Measurements from ENCODE around the gene TSPAN31.
A peak's percentile ranks its signal among the peaks of the same experiment; 100 is the strongest.

TSPAN31 gene

GRCh38 chr12:57777911-57778310 is 33.1 kb downstream of the TSPAN31 start:
- Mint-ChIP-seq H3K9me3 (no peaks in the 10 kb centered on the region), H3K36me3 (ENCODE audit: low read depth) (peaks cover 56% of the 10 kb centered on the region), H3K4me1 (ENCODE audit: low read depth) (peaks cover 84% of the 10 kb centered on the region), H3K27me3 (no peaks in the 10 kb centered on the region), H3K4me3 (no peak overlapping the region), H3K27ac (no peak overlapping the region)
- intact Hi-C loops (cut with micrococcal nuclease), result no loop called here

- H3K27me3 Mint-ChIP-seq, result no peaks in the 10 kb centered on the region
- intact Hi-C loops (cut with micrococcal nuclease), result no loop called here
- H3K27ac Mint-ChIP-seq, result peak overlapping the region; percentile 93
- H3K36me3 Mint-ChIP-seq (ENCODE audit: low read depth), result peaks cover 65% of the 10 kb centered on the region
- H3K9me3 Mint-ChIP-seq, result no peaks in the 10 kb centered on the region
- peaks cover 85% of the 10 kb centered on the region for H3K4me1 Mint-ChIP-seq (ENCODE audit: low read depth)
- no peak overlapping the region for H3K4me3 Mint-ChIP-seq
These were observed 34.9 kb downstream of the TSPAN31 start for GRCh38 chr12:57779736-57780135.

- Mint-ChIP-seq H3K9me3 (no peaks in the 10 kb centered on the region), H3K27ac (peak overlapping the region; percentile 93), H3K4me3 (no peak overlapping the region), H3K36me3 (ENCODE audit: low read depth) (peaks cover 65% of the 10 kb centered on the region), H3K27me3 (no peaks in the 10 kb centered on the region), H3K4me1 (ENCODE audit: low read depth) (peaks cover 80% of the 10 kb centered on the region)
- intact Hi-C loops (cut with micrococcal nuclease), result no loop called here
These were observed 35.6 kb downstream of the TSPAN31 start for GRCh38 chr12:57780284-57780897.

- intact Hi-C loops (cut with micrococcal nuclease), result no loop called here
- H3K27ac Mint-ChIP-seq, result peak overlapping the region; percentile 93
- H3K36me3 Mint-ChIP-seq (ENCODE audit: low read depth), result peaks cover 64% of the 10 kb centered on the region
- H3K27me3 Mint-ChIP-seq, result no peaks in the 10 kb centered on the region
- peak overlapping the region; percentile 22 for H3K4me3 Mint-ChIP-seq
- peaks cover 72% of the 10 kb centered on the region for H3K4me1 Mint-ChIP-seq (ENCODE audit: low read depth)
- H3K9me3 Mint-ChIP-seq, result no peaks in the 10 kb centered on the region
These were observed 36.4 kb downstream of the TSPAN31 start for GRCh38 chr12:57781244-57781643.

- Mint-ChIP-seq H3K9me3 (no peaks in the 10 kb centered on the region), H3K36me3 (ENCODE audit: low read depth) (peaks cover 64% of the 10 kb centered on the region), H3K27me3 (no peaks in the 10 kb centered on the region), H3K27ac (peak overlapping the region; percentile 93), H3K4me1 (ENCODE audit: low read depth) (peaks cover 71% of the 10 kb centered on the region), H3K4me3 (peak overlapping the region; percentile 0)
- intact Hi-C loops (cut with micrococcal nuclease), result no loop called here
These were observed 37.0 kb downstream of the TSPAN31 start for GRCh38 chr12:57781801-57782200.

GRCh38 chr12:57782243-57782607 is 37.4 kb downstream of the TSPAN31 start:
- H3K4me3 Mint-ChIP-seq, result peak overlapping the region; percentile 96
- peak overlapping the region; percentile 93 for H3K27ac Mint-ChIP-seq
- H3K9me3 Mint-ChIP-seq, result no peaks in the 10 kb centered on the region
- no peaks in the 10 kb centered on the region for H3K27me3 Mint-ChIP-seq
- H3K4me1 Mint-ChIP-seq (ENCODE audit: low read depth), result peaks cover 67% of the 10 kb centered on the region
- peaks cover 64% of the 10 kb centered on the region for H3K36me3 Mint-ChIP-seq (ENCODE audit: low read depth)
- intact Hi-C loops (cut with micrococcal nuclease), result no loop called here

- H3K27ac Mint-ChIP-seq, result peak within 1 kb of the TSS; percentile 93
- intact Hi-C loops (cut with micrococcal nuclease), result no loop called here
- H3K4me3 Mint-ChIP-seq, result peak within 1 kb of the TSS; percentile 96
- H3K4me1 Mint-ChIP-seq (ENCODE audit: low read depth), result peaks cover 61% of the 10 kb centered on the region
- H3K36me3 Mint-ChIP-seq (ENCODE audit: low read depth), result peaks cover 64% of the 10 kb centered on the region
- H3K27me3 Mint-ChIP-seq, result no peaks in the 10 kb centered on the region
- H3K9me3 Mint-ChIP-seq, result no peaks in the 10 kb centered on the region
These were observed 38.0 kb downstream of the TSPAN31 start, which contains the start of gene TSFM for GRCh38 chr12:57782608-57783465. TSS of gene TSFM (plus strand) at chr12:57782787. CDS start at chr12:57782802, 15 bp downstream.

- Mint-ChIP-seq H3K27me3 (no peaks in the 10 kb centered on the region), H3K4me3 (peak overlapping the region; percentile 96), H3K9me3 (no peaks in the 10 kb centered on the region), H3K27ac (peak overlapping the region; percentile 93), H3K36me3 (ENCODE audit: low read depth) (peaks cover 65% of the 10 kb centered on the region), H3K4me1 (ENCODE audit: low read depth) (peaks cover 56% of the 10 kb centered on the region)
- intact Hi-C loops (cut with micrococcal nuclease), result no loop called here
These were observed 38.6 kb downstream of the TSPAN31 start for GRCh38 chr12:57783466-57783801.

GRCh38 chr12:57783861-57784260 is 39.0 kb downstream of the TSPAN31 start:
- Mint-ChIP-seq H3K4me1 (ENCODE audit: low read depth) (peaks cover 52% of the 10 kb centered on the region), H3K36me3 (ENCODE audit: low read depth) (peaks cover 65% of the 10 kb centered on the region), H3K27ac (no peak overlapping the region), H3K27me3 (no peaks in the 10 kb centered on the region), H3K9me3 (no peaks in the 10 kb centered on the region), H3K4me3 (no peak overlapping the region)
- intact Hi-C loops (cut with micrococcal nuclease), result no loop called here

- H3K4me1 Mint-ChIP-seq (ENCODE audit: low read depth), result peaks cover 27% of the 10 kb centered on the region
- H3K4me3 Mint-ChIP-seq, result no peak overlapping the region
- no peaks in the 10 kb centered on the region for H3K27me3 Mint-ChIP-seq
- H3K27ac Mint-ChIP-seq, result no peak overlapping the region
- intact Hi-C loops (cut with micrococcal nuclease), result no loop called here
- H3K9me3 Mint-ChIP-seq, result no peaks in the 10 kb centered on the region
- H3K36me3 Mint-ChIP-seq (ENCODE audit: low read depth), result peaks cover 77% of the 10 kb centered on the region
These were observed 49.1 kb downstream of the TSPAN31 start for GRCh38 chr12:57793920-57794319.

GRCh38 chr12:57795354-57795753 is 50.5 kb downstream of the TSPAN31 start:
- Mint-ChIP-seq H3K27me3 (no peaks in the 10 kb centered on the region), H3K36me3 (ENCODE audit: low read depth) (peaks cover 70% of the 10 kb centered on the region), H3K4me1 (ENCODE audit: low read depth) (peaks cover 31% of the 10 kb centered on the region), H3K9me3 (no peaks in the 10 kb centered on the region), H3K27ac (peak overlapping the region; percentile 43), H3K4me3 (no peak overlapping the region)
- intact Hi-C loops (cut with micrococcal nuclease), result no loop called here

GRCh38 chr12:57796996-57797395 is 52.2 kb downstream of the TSPAN31 start:
- Mint-ChIP-seq H3K36me3 (ENCODE audit: low read depth) (peaks cover 74% of the 10 kb centered on the region), H3K4me3 (no peak overlapping the region), H3K4me1 (ENCODE audit: low read depth) (peaks cover 36% of the 10 kb centered on the region), H3K27ac (no peak overlapping the region), H3K27me3 (no peaks in the 10 kb centered on the region), H3K9me3 (no peaks in the 10 kb centered on the region)
- intact Hi-C loops (cut with micrococcal nuclease), result no loop called here

GRCh38 chr12:57797933-57798332 is 53.1 kb downstream of the TSPAN31 start:
- H3K4me3 Mint-ChIP-seq, result no peak overlapping the region
- no peaks in the 10 kb centered on the region for H3K27me3 Mint-ChIP-seq
- H3K27ac Mint-ChIP-seq, result peak overlapping the region; percentile 65
- peaks cover 36% of the 10 kb centered on the region for H3K4me1 Mint-ChIP-seq (ENCODE audit: low read depth)
- H3K36me3 Mint-ChIP-seq (ENCODE audit: low read depth), result peaks cover 74% of the 10 kb centered on the region
- no peaks in the 10 kb centered on the region for H3K9me3 Mint-ChIP-seq
- intact Hi-C loops (cut with micrococcal nuclease), result no loop called here
